Measurements from ENCODE around the gene TRAT1.

TRAT1 gene

DNA sequence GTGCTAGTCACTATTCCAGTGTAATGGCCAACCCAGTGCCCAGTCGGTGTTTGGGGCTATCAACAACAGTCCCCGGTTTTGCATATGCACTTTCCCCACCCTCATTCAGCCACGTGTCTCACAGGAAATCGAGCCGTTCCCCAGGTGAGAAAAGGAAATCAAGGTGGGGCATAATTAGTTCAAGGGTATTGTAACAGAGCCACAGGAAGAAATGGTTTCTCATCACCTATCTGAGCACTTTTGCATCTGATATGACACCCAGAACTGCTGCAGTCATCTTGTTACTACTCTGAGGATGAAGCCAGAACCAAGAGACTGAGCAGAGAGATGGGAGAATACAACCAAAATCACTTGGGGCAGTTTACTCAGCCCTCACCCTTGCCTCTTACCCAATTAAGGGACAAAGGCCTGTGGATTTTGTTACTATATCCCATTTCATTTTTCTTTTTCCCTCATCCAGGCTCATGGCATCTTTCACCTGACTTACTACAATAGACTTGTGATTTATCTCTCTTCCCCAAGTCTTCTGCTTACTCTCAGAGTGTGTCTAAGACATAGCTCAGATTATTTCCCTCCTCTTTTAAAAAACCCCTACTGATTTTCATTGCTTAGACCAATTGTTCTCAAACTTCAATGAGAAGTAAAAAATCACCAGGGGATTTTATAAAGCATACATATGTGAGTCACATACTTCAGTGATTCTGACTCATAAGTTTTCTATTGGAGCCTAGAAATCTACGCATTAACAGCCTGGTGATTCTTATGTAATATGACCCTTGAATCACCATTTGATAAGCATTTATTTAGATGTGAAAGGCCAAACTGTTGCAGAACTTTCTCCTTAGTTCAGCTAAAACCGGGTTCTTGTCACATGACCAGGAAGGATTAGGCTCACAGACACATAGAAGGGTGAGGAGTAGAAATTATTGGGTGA lies 40.5 kb downstream of the TRAT1 start:
- peak; percentile 25 for DNase-seq

DNA sequence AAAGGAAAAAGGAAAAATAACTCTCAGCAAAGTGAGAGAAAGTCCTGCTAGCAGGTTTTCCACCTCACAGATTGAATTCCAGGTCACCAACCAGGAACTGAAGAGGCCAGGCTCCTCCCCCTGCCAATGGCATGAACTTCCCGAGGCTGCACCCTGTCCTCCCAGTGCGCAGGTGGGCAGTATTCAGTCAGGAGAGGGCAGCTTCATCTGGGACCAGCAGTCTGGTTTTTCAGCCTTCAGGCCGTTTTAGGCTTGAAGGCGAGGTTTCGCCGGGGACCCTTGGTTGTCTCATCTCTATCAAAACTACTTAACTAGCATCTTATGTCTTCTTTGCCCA lies 41.2 kb downstream of the TRAT1 start:
- no peak for DNase-seq

DNA sequence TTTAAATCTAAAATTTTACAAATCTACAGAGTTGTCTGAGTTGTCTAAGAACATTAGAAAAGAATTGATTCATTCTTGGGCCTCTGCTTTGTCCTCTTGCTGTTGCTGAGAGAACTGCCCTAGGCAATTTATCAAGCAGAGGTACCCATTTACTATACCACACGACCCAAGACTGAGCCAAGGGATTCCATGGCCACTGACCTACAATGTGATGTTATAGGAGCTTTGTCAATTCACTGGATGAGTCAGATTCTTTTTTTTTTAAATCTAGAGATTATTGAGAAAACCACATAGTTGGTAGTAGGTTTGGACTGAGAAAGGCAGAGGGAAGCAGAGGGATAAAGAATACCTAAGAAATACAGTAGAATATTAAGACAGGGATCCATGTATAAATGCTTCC lies 55.3 kb downstream of the TRAT1 start:
- no peak for DNase-seq

DNA sequence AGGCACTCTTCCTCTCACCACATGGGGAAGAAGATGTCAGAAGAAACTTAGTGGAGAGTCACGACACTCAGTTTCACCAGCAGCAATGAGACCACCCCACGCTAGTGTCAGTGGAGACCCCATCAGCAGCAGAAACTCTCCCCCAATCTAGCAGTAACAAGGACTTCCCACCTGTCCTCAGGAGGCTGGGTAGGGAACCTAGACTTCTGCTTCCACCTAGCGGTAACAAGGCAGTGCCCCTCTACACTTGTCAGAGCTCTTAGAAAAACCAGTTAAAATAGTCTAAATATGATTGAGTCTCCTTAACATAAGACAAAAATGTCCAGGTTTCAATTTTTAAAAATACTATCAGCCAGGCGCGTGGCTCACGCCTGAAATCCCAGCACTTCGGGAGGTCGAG lies 57.3 kb downstream of the TRAT1 start:
- DNase-seq, result no peak

DNA sequence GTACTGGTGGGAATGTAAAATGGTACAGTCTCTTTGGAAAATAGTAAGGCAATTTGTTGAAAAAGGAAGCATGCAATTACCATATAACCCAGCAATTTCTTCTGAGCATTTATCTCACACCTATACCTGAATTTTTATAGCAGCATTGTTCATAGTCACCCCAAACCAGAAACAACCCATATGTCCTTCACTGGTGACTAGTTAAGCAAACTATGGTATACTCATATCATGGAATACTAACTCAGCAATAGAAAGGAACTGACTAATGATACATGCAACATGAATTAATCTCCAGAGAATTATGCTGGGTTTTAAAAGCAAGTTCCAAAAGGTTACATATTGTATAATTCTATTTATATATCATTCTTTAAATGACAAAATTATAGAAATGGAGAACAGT lies 60.2 kb downstream of the TRAT1 start:
- DNase-seq, result no peak

DNA sequence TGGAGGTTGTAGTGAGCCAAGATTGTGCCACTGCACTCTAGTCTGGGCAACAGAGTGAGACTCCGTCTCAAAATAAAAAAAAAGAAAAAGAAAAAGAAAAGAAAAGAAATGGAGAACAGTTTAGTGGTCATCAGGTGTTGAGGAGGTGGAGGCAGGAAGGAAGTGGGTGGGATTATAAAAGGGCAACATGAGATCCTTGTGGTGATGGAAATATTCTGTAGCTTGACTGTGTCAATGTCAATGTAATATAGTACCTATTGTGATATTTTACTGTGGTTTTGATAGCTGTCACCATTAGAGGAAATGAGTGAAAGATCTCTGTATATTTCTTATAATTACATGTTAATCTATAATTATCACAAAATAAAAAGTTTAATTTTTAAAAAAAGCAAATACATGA lies 60.8 kb downstream of the TRAT1 start:
- no peak for DNase-seq

DNA sequence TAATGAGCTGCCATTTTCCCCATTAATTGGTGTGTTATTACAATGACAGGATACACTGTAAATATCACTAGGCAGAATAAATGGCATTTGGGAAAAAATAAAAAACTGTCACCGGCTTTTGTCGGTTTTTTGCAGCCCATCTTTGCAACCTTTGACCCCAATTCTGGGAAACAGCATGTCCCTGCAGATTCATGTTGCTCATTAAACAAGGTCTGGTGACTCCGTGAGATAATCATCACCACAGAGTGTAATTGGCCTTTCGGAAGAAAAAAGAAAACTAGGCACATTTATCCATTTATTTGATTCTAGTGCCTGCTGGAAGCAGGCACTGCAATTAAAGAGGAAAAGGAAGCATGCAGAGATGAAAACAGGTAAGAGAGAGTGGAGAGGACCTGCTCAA lies 64.5 kb downstream of the TRAT1 start:
- no peak for DNase-seq

DNA sequence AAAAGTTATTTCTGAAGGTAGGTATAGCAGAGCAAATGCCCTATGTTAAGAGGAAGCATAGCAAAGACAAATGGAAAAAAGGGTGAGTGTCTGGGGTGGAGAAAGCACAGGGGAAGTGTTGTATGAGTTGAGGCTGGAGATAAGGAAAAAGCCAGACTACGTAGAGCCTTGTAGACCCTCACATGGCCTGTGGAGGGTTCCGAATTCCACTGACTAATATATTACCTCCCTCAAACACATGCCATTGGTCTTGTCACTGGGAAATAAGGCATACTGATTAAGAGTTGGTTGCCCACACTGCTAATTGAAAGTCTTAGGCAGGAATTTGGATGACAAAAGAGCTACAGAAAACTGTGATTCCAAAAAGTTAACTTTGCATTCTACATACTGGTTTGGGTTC lies 65.2 kb downstream of the TRAT1 start:
- no peak for DNase-seq

DNA sequence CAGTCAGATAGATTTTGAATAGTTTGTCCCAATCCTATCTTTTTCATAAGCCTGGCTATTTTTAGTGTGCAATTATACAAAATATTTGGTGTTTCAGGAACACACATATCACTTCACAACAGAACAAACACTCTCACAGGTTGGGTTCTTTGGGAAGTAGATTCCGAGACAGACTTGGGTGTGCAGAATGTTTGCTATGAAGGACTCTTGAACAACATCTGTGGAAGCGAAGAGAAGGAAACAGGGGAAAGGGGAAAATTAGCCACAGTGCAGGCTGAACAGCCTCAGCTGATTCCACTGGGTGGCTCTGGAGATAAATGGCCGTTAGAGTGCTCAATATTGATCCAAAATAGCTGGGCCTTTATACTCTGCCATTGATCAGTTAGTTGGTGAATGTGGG lies 69.2 kb downstream of the TRAT1 start:
- DNase-seq, result no peak

DNA sequence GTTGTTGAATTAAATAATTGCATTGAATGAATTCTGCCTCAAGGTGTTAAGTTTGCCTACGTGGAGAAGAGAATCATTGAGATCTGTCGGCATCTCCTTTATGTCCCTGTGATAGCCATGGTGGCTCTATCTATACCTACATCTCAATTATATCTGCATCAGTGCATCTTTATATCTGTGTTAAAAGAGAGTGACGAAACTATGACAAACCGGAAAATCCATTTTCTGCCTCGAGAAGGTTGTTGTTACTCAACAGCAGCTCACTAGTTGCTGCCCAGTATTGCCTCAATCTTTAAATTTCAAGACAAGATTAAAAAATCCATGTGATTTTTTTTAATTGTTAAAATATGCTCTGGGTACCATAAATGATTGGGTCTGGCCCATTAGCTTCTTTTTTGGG lies 72.4 kb downstream of the TRAT1 start:
- DNase-seq, result no peak

DNA sequence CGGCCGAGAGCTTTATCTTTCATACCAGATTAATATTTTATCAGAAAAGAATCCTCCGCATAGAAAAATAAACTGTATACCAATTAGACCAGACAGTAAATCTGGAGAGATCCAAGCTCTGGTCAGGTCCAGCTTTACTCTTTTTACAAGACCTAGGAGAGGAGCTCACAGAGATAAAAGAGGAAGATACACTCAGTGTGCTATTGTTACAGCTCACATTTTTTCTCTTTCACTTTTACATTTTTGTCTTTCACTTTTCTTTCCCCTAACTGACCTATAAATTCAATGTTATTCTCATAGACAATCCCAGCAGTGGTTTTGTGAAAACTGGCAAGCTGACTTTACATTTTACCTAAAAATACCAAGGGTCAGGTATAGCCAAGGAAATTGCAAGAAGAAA lies 75.3 kb downstream of the TRAT1 start:
- no peak for DNase-seq

DNA sequence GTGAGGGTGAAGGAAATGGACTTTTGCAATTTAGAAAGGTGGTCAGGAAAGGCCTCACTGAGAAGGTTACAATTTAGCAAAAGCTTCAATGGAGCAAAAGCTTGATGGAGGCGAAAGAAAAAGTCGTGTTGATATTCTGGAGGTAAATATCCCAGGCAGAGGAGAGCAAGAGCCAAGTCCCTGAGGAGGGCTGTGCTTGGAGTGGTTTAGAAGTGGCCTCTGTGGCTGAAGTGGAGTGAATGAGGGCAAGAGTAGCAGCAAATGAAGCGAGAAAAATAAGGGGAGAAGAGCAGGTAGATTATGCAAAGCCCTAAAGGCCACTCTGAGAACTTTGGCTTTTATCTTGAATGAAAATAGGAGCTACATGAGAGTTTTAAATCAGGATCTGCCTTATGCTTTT lies 76.9 kb downstream of the TRAT1 start:
- no peak for DNase-seq
